DOHH2 (cell line): Measurements from ENCODE around the gene MAP7D1.

Experiments used
- H3F3A ChIP-seq: fragments of 200-600 bp; sonication (generic), shearing (Covaris generic); 2 replicates; pipeline ENCODE4 v1.6.0; 2016; ENCODE audit warnings: antibody characterized with exemption, mild to moderate bottlenecking; ENCODE audit not compliant: control insufficient read depth, insufficient read depth
- H3K27ac ChIP-seq: fragments of 200-600 bp; sonication (generic); 2 replicates; pipeline ENCODE4 v1.5.1; 2014; ENCODE audit warnings: low read depth, mild to moderate bottlenecking, low read length, moderate library complexity
- H3K27me3 ChIP-seq: fragments of 200-600 bp; sonication (generic); 2 replicates; pipeline ENCODE4 v1.6.1; 2014; ENCODE audit warnings: mild to moderate bottlenecking, low read length, mixed read lengths; ENCODE audit not compliant: control insufficient read depth
- H3K36me3 ChIP-seq: fragments of 200-600 bp; sonication (generic); 2 replicates; pipeline ENCODE4 v1.6.1; 2014; ENCODE audit warnings: mild to moderate bottlenecking, low read length, moderate library complexity, mixed read lengths; ENCODE audit not compliant: control insufficient read depth
- H3K4me1 ChIP-seq: fragments of 200-600 bp; sonication (generic); 2 replicates; pipeline ENCODE4 v1.6.1; 2014; ENCODE audit warnings: mild to moderate bottlenecking, low read length, mixed read lengths; ENCODE audit not compliant: control insufficient read depth
- H3K4me2 ChIP-seq: fragments of 200-600 bp; sonication (generic); 2 replicates; pipeline ENCODE4 v1.6.0; 2014; ENCODE audit warnings: mild to moderate bottlenecking, low read length, moderate library complexity
- H3K4me3 ChIP-seq: fragments of 200-600 bp; sonication (generic); 2 replicates; pipeline ENCODE4 v1.5.1; 2014; ENCODE audit warnings: mild to moderate bottlenecking, low read length, mixed read lengths
- H3K79me2 ChIP-seq: fragments of 200-600 bp; sonication (generic); 2 replicates; pipeline ENCODE4 v1.6.1; 2014; ENCODE audit warnings: mild to moderate bottlenecking, low read length, mixed read lengths; ENCODE audit not compliant: control insufficient read depth
- H3K9me2 ChIP-seq: fragments of 200-600 bp; sonication (generic); replicated peaks from 2 replicates; pipeline ENCODE4 v1.6.1; 2014; ENCODE audit warnings: mild to moderate bottlenecking, low read length, mixed read lengths; ENCODE audit not compliant: control insufficient read depth
- H3K9me3 ChIP-seq: fragments of 200-600 bp; sonication (generic); 2 replicates; pipeline ENCODE4 v1.6.1; 2014; ENCODE audit warnings: antibody characterized with exemption, low read length, mixed read lengths; ENCODE audit not compliant: control insufficient read depth, insufficient read depth
- H4K20me1 ChIP-seq: fragments of 200-600 bp; sonication (generic); 2 replicates; pipeline ENCODE4 v1.6.0; 2014; ENCODE audit warnings: low read depth, mild to moderate bottlenecking, antibody characterized with exemption, low read length, moderate library complexity; ENCODE audit not compliant: control insufficient read depth, insufficient read depth
- EZH2phosphoT487 ChIP-seq: fragments of 200-600 bp; sonication (generic); IDR thresholded peaks from 2 replicates; pipeline ENCODE4 v1.6.1; 2017; ENCODE audit warnings: borderline replicate concordance, mild to moderate bottlenecking, antibody characterized with exemption, low read length, moderate library complexity, mixed read lengths
- TF ChIP-seq, protein P1 (sequence below): fragments of 200-600 bp; sonication (generic); IDR thresholded peaks from one replicate; pipeline ENCODE4 v1.5.1; 2014; ENCODE audit warnings: antibody characterized with exemption, mild to moderate bottlenecking, low read depth, low read length; ENCODE audit not compliant: poor library complexity, severe bottlenecking

MAP7D1 gene

DNA sequence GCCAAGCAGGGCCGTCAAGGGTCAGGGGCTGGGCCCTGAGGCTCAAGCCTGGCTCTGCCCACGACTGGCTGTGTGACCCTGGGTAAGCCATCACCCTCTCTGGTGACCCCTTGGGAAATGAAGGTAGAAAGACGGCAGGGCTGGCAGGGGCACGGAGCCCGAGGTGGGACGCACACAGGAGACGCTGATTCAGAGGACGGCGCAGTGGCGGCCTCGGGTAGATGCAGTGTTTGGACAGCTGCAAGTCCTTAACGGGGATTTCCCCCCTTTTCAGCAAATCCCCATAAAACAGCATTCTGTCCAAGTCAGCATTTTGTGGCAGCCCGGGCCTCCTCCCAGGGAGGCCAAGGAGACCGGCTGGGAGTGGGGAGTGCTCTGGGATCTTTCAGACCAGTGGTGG, 47.6 kb upstream of the MAP7D1 start:
- Histone ChIP-seq H3K4me3 (no peak overlapping the region), H3K27ac (no peak overlapping the region), H3K4me2 (no peak overlapping the region)

DNA sequence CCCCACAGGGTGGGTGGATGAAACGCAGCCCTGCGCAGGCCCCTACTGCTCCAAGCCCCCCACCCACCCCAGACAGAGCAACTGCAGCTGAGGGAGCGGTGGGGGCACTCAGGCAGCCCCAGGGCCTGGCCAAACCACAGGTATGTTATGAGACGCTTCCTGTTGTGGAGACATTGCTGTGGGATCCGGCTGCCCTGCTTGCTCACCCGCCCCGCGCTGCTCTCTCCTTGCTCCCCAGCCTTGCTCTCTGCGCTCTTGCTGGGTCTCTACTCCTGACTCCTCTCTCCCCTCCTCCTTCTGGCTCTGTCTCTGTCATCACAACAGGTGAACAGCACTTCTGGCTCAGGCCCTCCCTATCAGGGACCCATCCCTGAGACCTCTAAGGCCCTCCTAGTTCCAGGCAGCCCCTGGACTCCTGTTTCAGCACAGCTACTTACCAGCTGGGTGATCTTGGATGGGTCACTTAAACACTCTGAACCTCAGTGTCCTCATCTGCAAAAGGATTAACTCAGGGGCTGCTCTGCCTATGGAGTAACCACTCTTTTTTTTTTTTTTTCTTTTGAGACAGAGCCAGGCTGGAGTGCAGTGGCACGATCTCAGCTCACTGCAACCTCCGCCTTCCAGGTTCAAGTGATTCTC, 46.8 kb upstream of the MAP7D1 start:
- no peaks in the 10 kb centered on the region for H4K20me1 ChIP-seq
- no peaks in the 10 kb centered on the region for H3F3A ChIP-seq
- no peaks in the 10 kb centered on the region for H3K9me3 ChIP-seq
- peaks cover 5% of the 10 kb centered on the region for H3K4me1 ChIP-seq
- H3K36me3 ChIP-seq, result no peaks in the 10 kb centered on the region
- no peak overlapping the region for H3K4me3 ChIP-seq
- no peaks in the 10 kb centered on the region for H3K27me3 ChIP-seq
- no peak for TF ChIP-seq EZH2phosphoT487
- TF ChIP-seq, protein P1, sequence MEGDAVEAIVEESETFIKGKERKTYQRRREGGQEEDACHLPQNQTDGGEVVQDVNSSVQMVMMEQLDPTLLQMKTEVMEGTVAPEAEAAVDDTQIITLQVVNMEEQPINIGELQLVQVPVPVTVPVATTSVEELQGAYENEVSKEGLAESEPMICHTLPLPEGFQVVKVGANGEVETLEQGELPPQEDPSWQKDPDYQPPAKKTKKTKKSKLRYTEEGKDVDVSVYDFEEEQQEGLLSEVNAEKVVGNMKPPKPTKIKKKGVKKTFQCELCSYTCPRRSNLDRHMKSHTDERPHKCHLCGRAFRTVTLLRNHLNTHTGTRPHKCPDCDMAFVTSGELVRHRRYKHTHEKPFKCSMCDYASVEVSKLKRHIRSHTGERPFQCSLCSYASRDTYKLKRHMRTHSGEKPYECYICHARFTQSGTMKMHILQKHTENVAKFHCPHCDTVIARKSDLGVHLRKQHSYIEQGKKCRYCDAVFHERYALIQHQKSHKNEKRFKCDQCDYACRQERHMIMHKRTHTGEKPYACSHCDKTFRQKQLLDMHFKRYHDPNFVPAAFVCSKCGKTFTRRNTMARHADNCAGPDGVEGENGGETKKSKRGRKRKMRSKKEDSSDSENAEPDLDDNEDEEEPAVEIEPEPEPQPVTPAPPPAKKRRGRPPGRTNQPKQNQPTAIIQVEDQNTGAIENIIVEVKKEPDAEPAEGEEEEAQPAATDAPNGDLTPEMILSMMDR, result no peak
- H3K9me2 ChIP-seq, result no peaks in the 10 kb centered on the region
- H3K4me2 ChIP-seq, result no peak overlapping the region
- no peak overlapping the region for H3K27ac ChIP-seq
- H3K79me2 ChIP-seq, result no peaks in the 10 kb centered on the region

More for the DNA sequence above, 47.6 kb upstream of the MAP7D1 start:
- Histone ChIP-seq H3K9me3 (no peaks in the 10 kb centered on the region), H3K36me3 (no peaks in the 10 kb centered on the region), H3F3A (no peaks in the 10 kb centered on the region), H3K4me1 (no peaks in the 10 kb centered on the region), H3K9me2 (no peaks in the 10 kb centered on the region), H3K79me2 (no peaks in the 10 kb centered on the region), H4K20me1 (no peaks in the 10 kb centered on the region), H3K27me3 (no peaks in the 10 kb centered on the region)
- TF ChIP-seq, protein P1, result no peak
- no peak for TF ChIP-seq EZH2phosphoT487

DNA sequence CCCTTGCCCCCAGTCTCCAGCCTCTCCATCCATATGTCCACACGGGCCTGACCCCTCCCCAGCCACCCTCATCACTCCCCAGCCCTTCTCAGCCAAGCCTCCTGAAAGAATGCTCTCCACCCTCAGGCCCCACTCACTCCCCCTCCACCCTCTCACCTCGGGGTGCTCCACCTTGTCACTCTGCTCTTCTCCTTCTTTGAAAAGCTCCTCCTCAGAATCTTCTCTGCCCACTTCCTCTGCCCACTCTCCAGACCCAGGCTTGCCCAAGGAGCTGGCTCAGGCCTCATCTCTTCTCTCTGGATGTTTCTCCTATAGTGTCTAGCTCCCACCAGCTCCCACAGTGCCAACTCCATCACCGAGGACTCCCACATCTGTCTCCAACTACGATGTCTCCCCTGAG, 44.8 kb upstream of the MAP7D1 start:
- no peaks in the 10 kb centered on the region for H3K36me3 ChIP-seq
- TF ChIP-seq, protein P1, result no peak
- TF ChIP-seq EZH2phosphoT487, result no peak
- H3K9me3 ChIP-seq, result no peaks in the 10 kb centered on the region
- H3K9me2 ChIP-seq, result no peaks in the 10 kb centered on the region
- H3K4me3 ChIP-seq, result no peak overlapping the region
- no peak overlapping the region for H3K4me2 ChIP-seq
- no peaks in the 10 kb centered on the region for H3K27me3 ChIP-seq
- H3K27ac ChIP-seq, result no peak overlapping the region
- H3K4me1 ChIP-seq, result peaks cover 10% of the 10 kb centered on the region
- no peaks in the 10 kb centered on the region for H3F3A ChIP-seq
- H3K79me2 ChIP-seq, result no peaks in the 10 kb centered on the region
- H4K20me1 ChIP-seq, result no peaks in the 10 kb centered on the region
